Activated CD4-positive, alpha-beta T cell treated with anti-CD3 and anti-CD28 coated beads, Interleukin-2, amount 50 U/mL, for 4 hours (primary cell): Measurements from ENCODE around the gene NCL.

Experiments used
- DNase-seq, 2 experiments: peaks; one replicate each; pipeline ENCODE4 v3.0.0-alpha.2; 2020

NCL gene

DNA sequence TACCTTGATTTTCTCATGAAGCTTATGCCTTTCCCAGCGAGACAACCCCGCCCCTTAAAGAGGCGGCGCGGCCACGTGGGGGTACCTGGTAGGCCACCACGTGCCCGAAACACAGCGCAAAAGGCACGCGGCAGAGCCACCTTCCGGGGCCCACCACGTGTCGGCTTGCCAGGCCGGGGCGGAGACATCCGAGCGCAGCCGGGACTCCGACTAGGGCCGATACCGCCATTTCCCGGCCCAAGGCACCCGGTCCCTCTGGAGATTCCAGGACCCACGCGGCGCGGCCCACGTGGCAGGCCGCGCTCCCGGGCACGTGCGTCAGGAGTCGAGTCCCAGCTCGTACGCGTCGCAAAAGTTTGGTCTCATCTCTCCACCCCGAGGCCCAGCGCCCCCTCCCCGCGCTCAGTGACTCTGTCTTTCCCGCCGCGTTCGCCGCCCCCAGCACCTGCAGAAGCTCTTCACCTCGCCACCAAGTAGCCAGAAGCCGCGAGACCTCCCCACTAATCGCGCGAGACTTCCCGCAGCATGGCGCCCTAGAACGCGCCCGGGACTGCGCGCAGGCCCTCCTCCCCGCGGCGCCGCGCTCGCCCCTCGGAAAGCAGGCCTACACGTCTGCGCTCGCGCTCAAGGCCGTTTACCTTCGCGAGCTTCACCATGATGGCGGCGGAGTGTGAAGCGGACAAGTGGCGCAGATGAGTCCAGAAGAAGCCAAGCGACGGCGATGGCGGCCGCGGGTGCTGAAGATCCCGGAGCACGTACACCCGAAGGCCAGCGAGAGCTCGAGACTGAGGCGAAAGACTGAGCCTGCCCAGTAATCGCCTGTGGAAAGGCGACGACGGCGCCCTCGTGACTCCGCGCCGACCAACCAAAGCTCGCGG, at the start of gene NCL:
Gene NCL (minus strand): TSS at position 787 of the 878 bp plus-strand sequence. CDS start 131 bp downstream, at position 656.
- peak; percentile 87 to 90 for DNase-seq

GRCh38 chr2:231513746-231514224, 49.5 kb upstream of the NCL start:
- no peak for DNase-seq

- DNase-seq, result no peak
Measured at GRCh38 chr2:231512222-231512621, 47.9 kb upstream of the NCL start.

DNA sequence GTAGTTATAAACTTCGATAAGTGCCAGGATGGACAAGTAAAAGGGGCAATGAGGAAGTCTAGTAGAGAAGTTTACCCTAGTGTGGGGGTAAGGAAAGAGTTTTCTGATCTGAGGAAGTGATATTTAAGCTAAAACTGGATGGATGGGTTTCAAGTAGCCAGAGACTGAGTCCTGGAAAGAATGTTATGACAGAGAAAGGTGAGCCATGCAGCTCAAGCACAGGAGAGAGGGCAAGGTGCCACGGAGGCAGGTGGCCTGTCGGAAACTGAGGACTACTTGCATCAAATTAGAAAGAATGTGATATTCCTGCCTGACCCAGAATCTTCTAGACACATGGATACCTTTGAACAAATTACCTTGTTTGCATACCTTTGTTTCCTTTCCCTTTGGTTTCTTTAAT, 39.5 kb upstream of the NCL start:
- no peak for DNase-seq

GRCh38 chr2:231502596-231502995, 38.3 kb upstream of the NCL start:
- DNase-seq, result no peak

DNA sequence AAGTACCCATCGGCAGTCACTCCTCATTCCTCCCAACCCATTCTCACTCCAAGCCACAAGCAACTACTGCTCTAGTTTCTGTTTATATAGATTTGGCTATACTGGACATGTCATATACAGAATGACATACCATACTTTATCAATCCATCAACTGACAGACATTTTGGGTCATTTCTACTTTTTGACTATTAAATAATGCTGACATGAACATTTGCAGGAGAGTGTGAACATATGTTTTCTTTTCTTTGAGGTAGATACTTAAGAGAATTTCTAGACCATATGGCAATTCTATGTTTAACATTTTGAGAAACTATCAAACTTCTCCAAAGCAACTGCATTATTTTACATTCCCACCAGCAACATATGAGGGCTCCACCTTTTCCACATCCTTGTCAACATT, 33.4 kb upstream of the NCL start:
- DNase-seq, result no peak

DNA sequence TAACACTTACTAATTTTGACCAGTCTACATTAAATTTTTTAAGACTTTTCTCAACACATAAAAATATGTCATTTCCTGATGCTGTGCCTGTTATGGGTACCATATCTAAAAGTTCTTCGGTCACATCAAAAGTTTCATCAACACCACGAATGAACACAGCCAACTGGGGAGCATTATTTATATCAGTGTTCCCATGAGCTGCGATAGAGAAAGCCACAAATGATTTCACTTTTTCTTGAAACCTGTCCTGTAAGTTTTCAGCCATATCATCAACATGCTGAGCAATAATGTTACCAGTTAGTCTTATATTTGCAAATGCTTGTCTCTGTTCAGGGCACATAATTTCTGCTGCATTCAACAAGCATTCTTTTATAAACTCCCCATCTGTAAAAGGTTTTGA, 30.4 kb upstream of the NCL start:
- DNase-seq, result no peak

- DNase-seq, result no peak
Measured at GRCh38 chr2:231490801-231491200, 26.5 kb upstream of the NCL start.

GRCh38 chr2:231489990-231490389, 25.7 kb upstream of the NCL start:
- no peak for DNase-seq

GRCh38 chr2:231488331-231488730, 24.0 kb upstream of the NCL start:
- no peak for DNase-seq

- no peak for DNase-seq
Measured at GRCh38 chr2:231486851-231487596, 22.7 kb upstream of the NCL start.

- peak; percentile 9 to 13 for DNase-seq
Measured at GRCh38 chr2:231483398-231484329, 19.4 kb upstream of the NCL start.

GRCh38 chr2:231482806-231483391, 18.6 kb upstream of the NCL start:
- peak; percentile 63 for DNase-seq

DNA sequence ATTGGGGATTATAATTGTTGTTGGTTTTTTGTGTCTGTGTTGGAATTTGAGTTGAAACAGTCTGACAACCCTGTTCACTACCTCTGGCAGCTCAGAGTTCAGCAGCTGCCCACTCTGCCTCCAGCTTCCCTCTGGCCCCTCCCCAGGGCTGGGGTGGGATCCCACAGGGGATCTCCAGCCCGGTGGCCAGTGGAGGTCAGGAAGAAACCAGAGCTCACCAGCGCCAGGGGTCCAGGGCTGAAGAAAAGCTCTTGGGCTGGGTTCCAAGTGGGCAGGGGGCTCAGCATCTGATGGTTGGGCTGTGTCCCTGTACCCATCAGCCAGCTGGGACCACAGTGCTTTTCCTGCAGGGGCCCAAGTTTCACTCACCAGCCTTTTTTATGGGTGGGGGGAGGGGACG, 16.5 kb upstream of the NCL start:
- no peak for DNase-seq

DNA sequence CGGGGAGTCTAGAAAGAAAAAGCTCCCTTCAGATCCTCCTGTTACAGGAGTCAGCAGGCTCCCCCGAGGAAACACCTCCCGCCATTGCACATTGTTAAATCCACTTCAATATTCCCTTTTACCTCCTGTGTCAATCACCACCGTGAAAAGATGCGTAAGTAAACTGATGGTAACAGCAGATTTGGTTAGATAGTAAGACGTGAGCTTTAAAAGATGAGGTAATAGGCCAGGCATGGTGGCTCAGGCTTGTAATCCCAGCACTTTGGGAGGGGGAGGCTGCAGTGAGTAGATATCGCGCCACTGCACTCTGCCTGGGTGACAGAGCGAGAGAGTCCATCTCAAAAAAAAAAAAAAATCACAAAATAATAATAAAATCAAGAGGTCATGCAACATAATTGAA, 15.2 kb upstream of the NCL start:
- no peak for DNase-seq

DNA sequence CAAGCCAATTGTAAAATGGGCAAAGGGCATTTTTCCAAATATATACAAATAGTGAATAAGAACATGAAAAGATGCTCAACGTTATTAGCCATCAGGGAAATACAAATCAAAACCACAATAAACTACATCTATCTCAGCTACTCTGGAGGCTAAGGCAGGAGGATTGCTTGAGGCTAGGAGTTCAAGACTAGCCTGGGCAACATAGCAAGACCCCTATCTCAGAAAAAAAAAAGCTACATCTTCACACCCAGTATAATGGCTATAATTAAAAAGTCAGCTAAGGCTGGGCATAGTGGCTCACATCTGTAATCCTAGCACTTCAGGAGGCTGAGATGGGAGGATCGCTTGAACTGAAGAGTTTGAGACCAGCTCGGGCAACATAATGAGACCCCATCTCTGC, 12.6 kb upstream of the NCL start:
- no peak for DNase-seq

- no peak for DNase-seq
Measured at GRCh38 chr2:231475965-231476364, 11.7 kb upstream of the NCL start.

DNA sequence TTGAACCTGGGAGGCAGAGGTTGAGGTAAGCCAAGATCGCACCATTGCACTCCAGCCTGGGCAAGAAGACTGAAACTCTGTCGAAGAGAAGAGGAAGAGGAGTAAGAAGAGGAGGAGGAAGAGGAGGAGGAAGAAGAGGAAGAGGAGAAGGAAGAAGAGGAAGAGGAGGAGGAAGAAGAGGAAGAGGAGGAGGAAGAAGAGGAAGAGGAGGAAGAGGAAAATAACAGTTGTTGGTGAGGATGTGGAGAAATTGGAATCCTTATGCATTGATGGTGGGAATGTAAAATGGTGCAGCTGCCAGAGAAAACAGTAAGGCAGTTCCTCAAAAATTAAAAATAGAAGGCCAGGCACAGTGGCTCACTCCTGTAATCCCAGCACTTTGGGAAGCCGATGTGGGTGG, 8.5 kb upstream of the NCL start:
- DNase-seq, result no peak

- no peak for DNase-seq
Measured at GRCh38 chr2:231470246-231470900, 6.1 kb upstream of the NCL start.

DNA sequence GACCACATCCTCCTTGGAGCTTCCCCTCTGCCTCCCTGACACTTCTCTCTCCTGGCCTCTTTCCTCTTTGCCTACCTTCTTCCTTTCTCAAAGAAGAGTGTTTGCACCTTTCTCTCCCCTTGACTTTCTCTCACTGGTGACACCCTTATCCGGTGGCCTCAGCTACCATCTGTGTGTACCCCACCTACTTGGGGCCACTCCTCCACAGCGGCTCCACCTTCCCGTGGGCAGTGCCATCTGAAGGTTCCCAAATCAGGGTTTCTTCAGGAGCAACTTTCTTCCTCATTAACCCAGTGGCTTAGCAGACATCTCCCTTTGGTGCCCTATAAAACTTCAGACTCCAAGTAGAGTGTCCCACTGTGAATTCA, 5.3 kb upstream of the NCL start:
- DNase-seq, result no peak

GRCh38 chr2:231467613-231468530, 3.6 kb upstream of the NCL start:
- no peak for DNase-seq
